Endothelial cell of umbilical vein (primary cell): ENCODE measurements around the gene SASH3. TPM values are rescaled to one million over a fixed set of nuclear protein-coding genes. Genes with fewer than 3 reads are reported as not detected.

Source experiments
- BruUV-seq: library from RNA; stranded (reverse); fragments of 400-500 nt; replicated peaks from 2 replicates; lab custom pipeline; 2021; lab: Mats Ljungman, UMichigan
- CTCF ChIA-PET: fragments of 300-600, 350-600 bp; sonication (Branson Sonifier 250); formaldehyde crosslinking; loops from one replicate; lab custom pipeline; 2021; ENCODE audit warnings: antibody characterized with exemption, inconsistent platforms; lab: Charles Lee
- POLR2A ChIA-PET: fragments of 300-600, 350-600 bp; sonication (Branson Sonifier 250); formaldehyde crosslinking; loops from one replicate; lab custom pipeline; 2021; ENCODE audit warnings: antibody characterized with exemption, inconsistent platforms; lab: Charles Lee
- DNase-seq: peaks from one replicate; pipeline ENCODE4 v3.0.0-alpha.2; 2011; ENCODE audit warnings: low read depth, low spot score
- FAIRE-seq: peaks from 2 replicates; lab custom pipeline; 2011; peaks lifted over from hg19 to GRCh38; lab: Jason Lieb, UNC
- H2AFZ ChIP-seq: 2 replicates; pipeline ENCODE4 v1.6.0; 2012; ENCODE audit warnings: low read depth, low read length, control low read depth, inconsistent platforms
- H3K27ac ChIP-seq: 2 replicates; pipeline ENCODE4 v1.5.1; 2011; ENCODE audit warnings: low read depth, mild to moderate bottlenecking, control low read depth, low read length, moderate library complexity; ENCODE audit not compliant: insufficient read depth
- H3K27me3 ChIP-seq, 2 experiments: 2 replicates each; pipeline versions ENCODE4 v1.6.0 to v1.6.1; 2011; ENCODE audit warnings: low read length in 2 of 2, mixed read lengths in 1 of 2; ENCODE audit not compliant: control insufficient read depth in 2 of 2, insufficient read depth in 2 of 2
- H3K36me3 ChIP-seq, 2 experiments: 2 replicates in 1 of 2; 3 replicates in 1 of 2; pipeline ENCODE4 v1.5.1; 2011; ENCODE audit warnings: low read length in 2 of 2, mild to moderate bottlenecking in 1 of 2, moderate library complexity in 1 of 2; ENCODE audit not compliant: control insufficient read depth in 2 of 2, insufficient read depth in 2 of 2; ENCODE audit errors: extremely low read depth in 1 of 2
- H3K4me1 ChIP-seq: 3 replicates; pipeline ENCODE4 v1.5.1; 2011; ENCODE audit warnings: mild to moderate bottlenecking, low read length; ENCODE audit not compliant: control insufficient read depth, insufficient read depth; ENCODE audit errors: extremely low read depth
- H3K4me2 ChIP-seq: 2 replicates; pipeline ENCODE4 v1.6.1; 2011; ENCODE audit warnings: low read length, control low read depth, mixed read lengths; ENCODE audit not compliant: insufficient read depth
- H3K4me3 ChIP-seq, 3 experiments: fragments of 200-600 bp in 1 of 3; sonication (generic), shearing (Covaris generic) in 1 of 3; replicated peaks in 1 of 3; 2 replicates each; pipeline ENCODE4 v1.5.1; 2011 to 2016; ENCODE audit warnings: control low read depth in 3 of 3, low read length in 3 of 3, mild to moderate bottlenecking in 2 of 3, inconsistent platforms in 1 of 3, low read depth in 1 of 3, moderate library complexity in 1 of 3; ENCODE audit not compliant: insufficient read depth in 1 of 3
- H3K79me2 ChIP-seq: 2 replicates; pipeline ENCODE4 v1.6.0; 2012; ENCODE audit warnings: low read length, inconsistent platforms; ENCODE audit not compliant: control insufficient read depth, insufficient read depth
- H3K9ac ChIP-seq: replicated peaks from 2 replicates; pipeline ENCODE3; 2011; ENCODE audit warnings: low read length, control low read depth; ENCODE audit not compliant: insufficient read depth; ENCODE audit errors: extremely low read depth
- H3K9me1 ChIP-seq: replicated peaks from 3 replicates; pipeline ENCODE4 v1.6.0; 2011; ENCODE audit warnings: mild to moderate bottlenecking, low read length; ENCODE audit not compliant: control insufficient read depth, insufficient read depth; ENCODE audit errors: extremely low read depth
- H3K9me3 ChIP-seq: replicated peaks from 2 replicates; pipeline ENCODE4 v1.5.1; 2012; ENCODE audit warnings: low read length, inconsistent platforms; ENCODE audit not compliant: control insufficient read depth, insufficient read depth
- H4K20me1 ChIP-seq: replicated peaks from 2 replicates; pipeline ENCODE3; 2011; ENCODE audit warnings: mild to moderate bottlenecking, low read length; ENCODE audit not compliant: control insufficient read depth, insufficient read depth; ENCODE audit errors: extremely low read depth
- EZH2 ChIP-seq: IDR thresholded peaks from 2 replicates; pipeline ENCODE4 v1.6.1; 2012; ENCODE audit warnings: borderline replicate concordance, low read depth, mild to moderate bottlenecking, moderate library complexity, low read length, inconsistent platforms; ENCODE audit not compliant: severe bottlenecking
- FOS ChIP-seq: IDR thresholded peaks from 2 replicates; pipeline ENCODE4 v1.6.1; 2011; ENCODE audit warnings: mild to moderate bottlenecking, low read length, moderate library complexity, borderline replicate concordance; ENCODE audit not compliant: insufficient read depth
- GATA2 ChIP-seq: IDR thresholded peaks from 2 replicates; pipeline ENCODE4 v1.7.0; 2011; ENCODE audit warnings: low read depth, mild to moderate bottlenecking, moderate library complexity, mixed read lengths, low read length; ENCODE audit not compliant: insufficient read length, insufficient read depth
- JUN ChIP-seq: IDR thresholded peaks from 2 replicates; pipeline ENCODE4 v1.6.1; 2011; ENCODE audit warnings: borderline replicate concordance, low read depth; ENCODE audit not compliant: insufficient read length, insufficient read depth
- MYC ChIP-seq: IDR thresholded peaks from one replicate; pipeline ENCODE4 v1.6.1; 2011; ENCODE audit warnings: mild to moderate bottlenecking, low read depth, low read length
- POLR2A ChIP-seq: IDR thresholded peaks from 2 replicates; pipeline ENCODE4 v1.6.1; 2012; ENCODE audit warnings: low read depth, mild to moderate bottlenecking, control low read depth, low read length
- POLR2AphosphoS5 ChIP-seq: IDR thresholded peaks from 2 replicates; pipeline ENCODE4 v1.6.1; 2012; ENCODE audit warnings: low read depth, mild to moderate bottlenecking, control low read depth, low read length, moderate library complexity; ENCODE audit not compliant: insufficient read depth
- dilution Hi-C: fragments of 300-500 bp; cut with MboI; formaldehyde crosslinking; loops from one replicate; pipeline ENCODE4 v1.15.0; 2019; ENCODE audit warnings: low sequenced_read_pairs; ENCODE audit not compliant: extremely low pct_ligation_motif_present
- intact Hi-C: fragments of 100-400 bp; cut with micrococcal nuclease; formaldehyde crosslinking; loops from one replicate; pipeline ENCODE4 v1.10.0; 2022
- polyA plus RNA-seq, 4 experiments: library from polyadenylated mRNA; depleted of rRNA in 3 of 4; stranded (reverse) in 3 of 4; unstranded in 1 of 4; fragments of >200 nt; gene quantifications; 2 replicates each; pipeline versions ENCODE4 v1.2.1 to v1.2.3, GENCODE V29; 2011 to 2012; ENCODE audit warnings: missing spikeins in 1 of 4
- total RNA-seq: library from RNA; stranded (reverse); gene quantifications from 2 replicates; pipeline ENCODE4 v1.2.3, GENCODE V29; 2021
- TF ChIP-seq, protein P1 (sequence below), 2 donors: IDR thresholded peaks; 1 replicate in 1 of 2; 2 replicates in 1 of 2; pipeline ENCODE4 v1.5.1; 2011; ENCODE audit warnings: low read length in 2 of 2, mild to moderate bottlenecking in 2 of 2, moderate library complexity in 2 of 2, control low read depth in 1 of 2, inconsistent platforms in 1 of 2, low read depth in 1 of 2; ENCODE audit not compliant: insufficient read depth in 1 of 2; ENCODE audit errors: extremely low read depth in 1 of 2
- TF ChIP-seq, protein P2 (sequence below): IDR thresholded peaks from 2 replicates; pipeline ENCODE4 v1.6.1; 2011; ENCODE audit not compliant: insufficient read depth, insufficient read length

SASH3 gene
- total and polyA plus RNA-seq, 2 donors (not counting 3 experiments of a cell fraction or from before 2014, with no cell fraction given) = not detected

DNA sequence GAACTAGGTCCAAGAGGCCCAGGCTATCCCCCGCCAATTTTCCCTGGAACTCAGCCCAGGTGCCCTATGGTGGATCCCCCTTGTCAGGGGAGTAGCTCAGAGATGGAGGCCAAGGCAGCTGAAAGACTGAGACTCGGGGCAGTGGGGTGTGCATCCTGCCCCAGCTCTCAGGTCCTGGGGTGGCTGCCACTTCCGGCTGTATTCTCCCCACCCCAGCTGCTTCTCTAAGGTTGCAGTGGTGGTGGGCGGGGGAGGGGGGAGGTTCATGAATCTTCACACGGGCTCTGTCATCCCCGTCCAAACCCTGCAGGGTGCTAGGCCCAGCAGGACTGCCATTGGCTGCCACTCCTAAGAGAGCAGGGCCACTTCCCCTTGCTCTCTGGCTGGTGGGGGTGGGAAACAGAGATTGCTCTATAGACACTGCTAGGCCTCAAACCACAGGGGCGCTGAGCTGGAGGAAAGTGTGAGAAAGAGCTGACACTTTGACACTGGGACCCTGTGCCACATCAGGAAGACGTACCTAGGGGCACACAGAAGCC lies 1.5 kb downstream of the SASH3 start:
- TF ChIP-seq GATA2 (no peak), POLR2A (no peak)
- Histone ChIP-seq H2AFZ (no peak overlapping the region), H3K9me3 (no peaks in the 10 kb centered on the region), H3K4me1 (peaks cover 14% of the 10 kb centered on the region), H3K9ac (no peak overlapping the region), H3K4me3 (no peak overlapping the region), H3K79me2 (no peaks in the 10 kb centered on the region), H4K20me1 (no peaks in the 10 kb centered on the region), H3K36me3 (no peaks in the 10 kb centered on the region), H3K27me3 (no peaks in the 10 kb centered on the region), H3K9me1 (no peaks in the 10 kb centered on the region), H3K4me2 (no peak overlapping the region), H3K27ac (no peak overlapping the region)
- BruUV-seq = no TSS peak
- intact Hi-C loops (no loop called here), dilution Hi-C loops (no loop called here)
- ChIA-PET CTCF (interaction anchor here (1.0 kb wide), 1 partner anchor 55 kb away, joined by 4 read pairs; no protein-coding TSS in a partner anchor), POLR2A (no interaction called here)
- DNase-seq = no peak
- FAIRE-seq = no peak

DNA sequence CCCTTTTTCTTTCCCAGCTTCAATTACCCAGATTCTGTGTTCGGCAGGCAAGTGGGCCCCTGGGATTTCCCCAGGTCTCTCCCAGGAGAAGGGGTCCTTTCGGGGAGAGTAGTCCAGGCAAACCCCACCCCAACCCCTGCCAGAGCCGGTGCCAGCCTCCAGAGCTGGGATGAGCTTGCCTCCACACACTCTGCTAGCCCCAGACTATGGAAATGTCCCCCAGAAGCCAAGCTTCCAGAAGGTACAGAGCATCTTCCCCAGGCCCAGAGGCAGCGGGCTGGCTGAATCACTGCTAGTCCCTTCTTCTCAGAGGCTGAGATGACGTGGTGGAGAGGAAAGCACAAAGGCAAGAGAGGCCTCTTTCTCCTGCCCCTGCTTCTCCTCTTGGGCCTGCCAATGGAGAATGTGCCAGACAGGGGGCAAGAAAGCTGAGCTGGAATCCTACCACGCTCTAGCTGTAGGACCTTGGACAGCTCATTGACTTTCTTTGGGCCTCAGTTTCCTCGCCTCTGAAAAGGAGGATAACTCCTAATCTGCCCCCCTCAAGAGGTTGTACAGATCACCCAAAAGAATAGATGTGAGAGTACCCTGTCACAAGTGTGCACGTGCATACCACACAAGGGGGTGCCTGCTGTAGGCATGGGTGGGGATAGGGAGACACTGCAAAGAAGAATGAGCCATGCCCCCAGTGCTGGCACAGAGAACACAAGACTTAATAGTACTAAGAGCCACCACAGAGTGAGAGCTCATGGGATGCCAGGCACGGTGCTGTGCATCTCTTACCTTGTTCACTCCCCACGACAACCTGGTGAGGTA lies 2.1 kb downstream of the SASH3 start:
- TF ChIP-seq EZH2 = no peak
- TF ChIP-seq POLR2AphosphoS5 = no peak
- TF ChIP-seq, protein P1, sequence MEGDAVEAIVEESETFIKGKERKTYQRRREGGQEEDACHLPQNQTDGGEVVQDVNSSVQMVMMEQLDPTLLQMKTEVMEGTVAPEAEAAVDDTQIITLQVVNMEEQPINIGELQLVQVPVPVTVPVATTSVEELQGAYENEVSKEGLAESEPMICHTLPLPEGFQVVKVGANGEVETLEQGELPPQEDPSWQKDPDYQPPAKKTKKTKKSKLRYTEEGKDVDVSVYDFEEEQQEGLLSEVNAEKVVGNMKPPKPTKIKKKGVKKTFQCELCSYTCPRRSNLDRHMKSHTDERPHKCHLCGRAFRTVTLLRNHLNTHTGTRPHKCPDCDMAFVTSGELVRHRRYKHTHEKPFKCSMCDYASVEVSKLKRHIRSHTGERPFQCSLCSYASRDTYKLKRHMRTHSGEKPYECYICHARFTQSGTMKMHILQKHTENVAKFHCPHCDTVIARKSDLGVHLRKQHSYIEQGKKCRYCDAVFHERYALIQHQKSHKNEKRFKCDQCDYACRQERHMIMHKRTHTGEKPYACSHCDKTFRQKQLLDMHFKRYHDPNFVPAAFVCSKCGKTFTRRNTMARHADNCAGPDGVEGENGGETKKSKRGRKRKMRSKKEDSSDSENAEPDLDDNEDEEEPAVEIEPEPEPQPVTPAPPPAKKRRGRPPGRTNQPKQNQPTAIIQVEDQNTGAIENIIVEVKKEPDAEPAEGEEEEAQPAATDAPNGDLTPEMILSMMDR (IDR thresholded peaks at IDR 0.05; ENCODE audit: extremely low read depth in 1 of 2, insufficient read depth in 1 of 2, low read depth in 1 of 2, low read length in 2 of 2) = no peak
- TF ChIP-seq GATA2 = no peak
- TF ChIP-seq FOS = no peak
- TF ChIP-seq, protein P2, sequence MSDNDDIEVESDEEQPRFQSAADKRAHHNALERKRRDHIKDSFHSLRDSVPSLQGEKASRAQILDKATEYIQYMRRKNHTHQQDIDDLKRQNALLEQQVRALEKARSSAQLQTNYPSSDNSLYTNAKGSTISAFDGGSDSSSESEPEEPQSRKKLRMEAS = no peak
- no peak for TF ChIP-seq POLR2A
- TF ChIP-seq JUN = no peak
- TF ChIP-seq MYC = no peak
- Histone ChIP-seq H3K79me2 (no peaks in the 10 kb centered on the region), H3K27ac (no peak overlapping the region), H3K9ac (no peak overlapping the region), H3K4me1 (peaks cover 9% of the 10 kb centered on the region), H3K9me1 (no peaks in the 10 kb centered on the region), H3K36me3 (no peaks in the 10 kb centered on the region), H3K4me3 (no peak overlapping the region), H3K27me3 (no peaks in the 10 kb centered on the region), H2AFZ (no peak overlapping the region), H3K9me3 (no peaks in the 10 kb centered on the region), H4K20me1 (no peaks in the 10 kb centered on the region), H3K4me2 (no peak overlapping the region)
- BruUV-seq = no TSS peak
- intact Hi-C loops = no loop called here
- ChIA-PET CTCF (interaction anchor here (1.0 kb wide), 1 partner anchor 55 kb away, joined by 4 read pairs; no protein-coding TSS in a partner anchor), POLR2A (no interaction called here)
- DNase-seq (no peak), FAIRE-seq (no peak)
- dilution Hi-C loops = no loop called here
